SK-N-MC (cell line): Measurements from ENCODE around the gene RNF2.

ENCODE experiments used
- EZH2 ChIP-seq: fragments of 200-600 bp; sonication (generic); IDR thresholded peaks from one replicate; pipeline ENCODE4 v1.6.1; 2017; ENCODE audit warnings: antibody characterized with exemption
- FOXP2 ChIP-seq: optimal IDR thresholded peaks from 2 replicates; pipeline ENCODE3; 2011; ENCODE audit warnings: mild to moderate bottlenecking, moderate library complexity; ENCODE audit not compliant: insufficient read depth; ENCODE audit errors: extremely low read length, control extremely low read depth
- POLR2AphosphoS5 ChIP-seq: IDR thresholded peaks from 2 replicates; pipeline ENCODE4 v1.6.1; 2012; ENCODE audit warnings: mild to moderate bottlenecking, low read depth, low read length, borderline replicate concordance

DNA sequence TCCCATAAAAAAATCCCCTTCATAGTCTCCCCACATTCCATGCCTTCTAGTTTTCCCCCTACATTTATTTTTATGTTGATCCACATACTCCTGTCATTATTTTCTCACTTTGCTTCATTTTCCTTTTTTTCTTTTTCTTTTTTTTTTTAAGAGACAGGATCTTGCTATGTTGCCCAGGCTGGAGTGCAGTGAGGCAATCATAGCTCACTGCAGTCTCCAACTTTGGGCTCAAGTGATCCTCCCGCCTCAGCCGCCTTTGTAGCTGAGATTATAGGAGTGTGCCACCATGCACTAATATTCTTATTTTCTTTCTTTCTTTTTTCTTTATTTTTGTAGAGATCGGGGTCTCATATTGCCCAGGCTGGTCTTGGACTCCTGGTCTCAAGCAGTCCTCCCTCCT, 7.8 kb downstream of the RNF2 start:
- TF ChIP-seq EZH2, result no peak
- no peak for TF ChIP-seq POLR2AphosphoS5
- no peak for TF ChIP-seq FOXP2
